Heart left ventricle (tissue), 16 donors: ENCODE measurements around the gene TPRG1. TPM values are rescaled to one million over a fixed set of nuclear protein-coding genes. Genes with fewer than 3 reads are reported as not detected.

Experiments used
- ATAC-seq, 4 donors: fragments of 200-7000 bp; cut with Tn5 transposase; one replicate each; pipeline ENCODE4 v1.9.1; 2020 to 2022; ENCODE audit warnings: moderate library complexity in 4 of 4, mild to moderate bottlenecking in 3 of 4, moderate number of reproducible peaks in 1 of 4
- DNase-seq, 5 donors: peaks; one replicate each; pipeline ENCODE4 v3.0.0-alpha.2; 2020
- H3K27ac ChIP-seq, 12 donors: fragments of 200-600 bp; sonication (generic) in 4 of 12; one replicate each; pipeline versions ENCODE4 v1.5.0 to v1.8.0; 2016 to 2022; ENCODE audit warnings: mild to moderate bottlenecking in 2 of 12
- H3K27me3 ChIP-seq, 9 donors: fragments of 200-600 bp; sonication (generic) in 2 of 9; one replicate each; pipeline versions ENCODE4 v1.5.1 to v1.8.0; 2016 to 2022; ENCODE audit warnings: mild to moderate bottlenecking in 3 of 9
- H3K36me3 ChIP-seq, 9 donors: fragments of 200-600 bp; sonication (generic) in 2 of 9; one replicate each; pipeline versions ENCODE4 v1.5.0 to v1.8.0; 2018 to 2022; ENCODE audit warnings: mild to moderate bottlenecking in 2 of 9
- H3K4me1 ChIP-seq, 12 donors: fragments of 200-600 bp; sonication (generic) in 4 of 12; one replicate each; pipeline versions ENCODE4 v1.5.0 to v1.8.0; 2016 to 2022; ENCODE audit warnings: mild to moderate bottlenecking in 3 of 12
- H3K4me3 ChIP-seq, 12 donors: fragments of 200-600 bp; sonication (generic) in 4 of 12; one replicate each; pipeline versions ENCODE4 v1.5.0 to v1.8.0; 2017 to 2022; ENCODE audit warnings: mild to moderate bottlenecking in 9 of 12, moderate library complexity in 4 of 12
- H3K9me3 ChIP-seq, 12 donors: fragments of 200-600 bp; sonication (generic) in 4 of 12; one replicate each; pipeline versions ENCODE4 v1.5.0 to v1.8.0; 2016 to 2022; ENCODE audit warnings: mild to moderate bottlenecking in 1 of 12
- POLR2A ChIP-seq, 2 donors: fragments of 450-650 bp; IDR thresholded peaks; one replicate each; pipeline ENCODE4 v1.6.1; 2017; ENCODE audit warnings: antibody characterized with exemption in 2 of 2, mild to moderate bottlenecking in 2 of 2, moderate library complexity in 2 of 2
- WGBS, 4 donors: extraction: QIAGEN DNeasy Blood & Tissue Kit in 2 of 4; methylation state at CpG; one replicate each; pipeline versions ENCODE4 v1.1.5 to v1.1.7; 2013 to 2018; 5-methylcytosine and 5-hydroxymethylcytosine counted together
- intact Hi-C, 10 donors: fragments of 100-400 bp; cut with DNase I; formaldehyde crosslinking; loops; one replicate each; pipeline versions ENCODE4 v1.11.1 to v1.14.2; 2022
- polyA plus RNA-seq, 2 donors: library from polyadenylated mRNA; stranded (reverse); fragments of 200-250 nt; gene quantifications; one replicate each; pipeline ENCODE4 v1.2.3, GENCODE V29; 2013
- total RNA-seq, 9 donors: library from RNA; depleted of rRNA in 2 of 9; stranded (reverse); fragments of >200 nt in 2 of 9; fragmentation: NEBNext Ultra II Directional in 3 of 9; extraction: Animal tissue kit (Norgen Biotek cat#: 25700) in 3 of 9; gene quantifications; one replicate each; pipeline versions ENCODE4 v1.1.0 to v1.2.4, GENCODE V29; 2016 to 2023
- TF ChIP-seq, protein P1 (sequence below), 12 donors: fragments of 200-600 bp; sonication (generic) in 4 of 12; IDR thresholded peaks; one replicate each; pipeline versions ENCODE4 v1.5.0 to v1.8.0; 2018 to 2022; ENCODE audit warnings: antibody characterized with exemption in 12 of 12, mild to moderate bottlenecking in 5 of 12
- donor health status: ischemic (EF 13 %, LVEDD 7.1; RV severe dilation, severe dysfunction).
- donor health status: healthy with polysubstance abuse.
- donor health status: DM: no; HTN: yes; CAD: no.
- donor health status: DM: no; HTN: no; CAD: no.
- donor health status: ischemic (EF 25% LVEDD 6.9; RV normal size, moderate dysfunction).
- donor health status: ischemic (EF 25% LVEDD 5.7; RV mildly dilated, moderate dysfunction).
- donor health status: healthy.
- donor health status: DM: yes; HTN: yes; CAD: no.
- donor health status: ischemic (EF 35%, LVEDD 5.7; RV mildly dilated, moderate dysfunction).
- donor health status: nonischemic (EF 11% LVEDD 7.7; RV severe dilation, severe dysfunction).
- donor health status: DM: yes; HTN: yes; CAD: no.
- donor health status: PGD.
- donor health status: ischemic (EF 29% LVEDD 5.4; RV normal size, mild dysfunction).
- donor health status: nonischemic (EF 23%, LVEDD 6.1; RV moderate dilation, normal function).

The TPRG1 gene
- total and polyA plus RNA-seq, 11 donors, result 0.13 to 9.5 (median 1.2) TPM

DNA sequence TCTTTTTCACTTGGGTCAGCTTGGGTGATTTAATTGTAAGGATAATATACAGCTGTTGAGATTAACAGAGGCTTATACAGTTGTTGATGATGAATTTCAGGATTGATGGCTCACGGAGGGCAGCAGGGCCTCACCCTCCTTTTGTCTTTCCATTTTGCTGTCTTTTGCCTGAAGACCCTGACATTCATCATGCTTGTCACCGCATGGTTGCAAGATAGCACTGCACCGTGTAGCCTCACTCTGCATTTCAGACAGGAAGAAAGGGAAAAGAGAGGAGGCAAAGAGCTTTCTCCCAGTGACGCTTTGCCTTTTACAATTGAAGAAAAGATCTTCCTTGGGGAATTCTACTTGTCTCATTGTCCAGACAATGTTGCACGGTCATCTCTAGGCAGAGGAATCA lies 115.1 kb downstream of the TPRG1 start:
- no peaks in the 10 kb centered on the region for H3K36me3 ChIP-seq
- ATAC-seq, result no peak
- intact Hi-C loops, result no loop called here

DNA sequence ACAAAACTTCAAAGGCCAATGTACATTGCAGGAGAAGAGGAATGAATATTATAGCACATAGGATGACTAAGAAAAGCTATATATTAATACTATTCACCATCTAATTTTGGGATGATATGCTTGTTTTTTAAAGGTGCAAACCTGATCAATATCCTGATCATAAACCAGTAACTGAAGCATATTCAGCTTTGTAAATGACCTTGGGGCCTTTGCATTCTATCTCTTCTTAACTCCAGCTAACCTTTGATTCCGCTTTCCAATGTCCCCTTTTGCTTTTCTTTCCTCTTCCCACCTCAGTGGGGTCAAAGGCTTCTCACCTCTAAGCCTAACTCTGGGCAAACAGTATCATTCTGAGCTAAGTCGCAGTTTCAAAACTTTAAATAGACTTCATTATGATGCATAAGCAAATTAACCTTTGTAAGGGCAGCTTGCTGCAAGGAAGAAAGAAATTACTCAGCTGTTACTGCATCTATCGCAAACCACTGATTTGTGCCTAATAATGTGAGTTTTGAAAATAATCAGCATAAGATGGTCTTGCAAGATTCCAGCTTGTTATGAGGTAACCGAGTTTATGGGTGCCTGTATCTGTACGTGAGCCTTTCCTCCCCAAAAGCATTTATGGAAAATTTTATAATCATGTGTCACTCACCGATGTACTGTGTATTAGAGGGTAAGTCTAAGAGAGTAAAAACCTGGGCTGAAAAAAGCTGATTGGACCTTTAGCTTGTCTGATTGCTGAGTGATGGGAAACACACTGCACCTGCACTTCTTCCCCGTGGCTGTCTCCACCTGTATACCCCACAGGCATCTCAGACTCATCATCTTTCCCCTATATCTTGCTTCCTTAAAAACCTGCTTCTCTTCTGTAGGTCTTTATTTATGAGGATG lies 116.8 kb downstream of the TPRG1 start:
- Histone ChIP-seq H3K9me3 (no peaks in the 10 kb centered on the region), H3K27me3 (no peaks in the 10 kb centered on the region), H3K27ac (no peak overlapping the region), H3K4me1 (no peaks in the 10 kb centered on the region), H3K4me3 (no peak overlapping the region), H3K36me3 (no peaks in the 10 kb centered on the region)
- ATAC-seq (no peak), DNase-seq (no peak)
- TF ChIP-seq, protein P1, sequence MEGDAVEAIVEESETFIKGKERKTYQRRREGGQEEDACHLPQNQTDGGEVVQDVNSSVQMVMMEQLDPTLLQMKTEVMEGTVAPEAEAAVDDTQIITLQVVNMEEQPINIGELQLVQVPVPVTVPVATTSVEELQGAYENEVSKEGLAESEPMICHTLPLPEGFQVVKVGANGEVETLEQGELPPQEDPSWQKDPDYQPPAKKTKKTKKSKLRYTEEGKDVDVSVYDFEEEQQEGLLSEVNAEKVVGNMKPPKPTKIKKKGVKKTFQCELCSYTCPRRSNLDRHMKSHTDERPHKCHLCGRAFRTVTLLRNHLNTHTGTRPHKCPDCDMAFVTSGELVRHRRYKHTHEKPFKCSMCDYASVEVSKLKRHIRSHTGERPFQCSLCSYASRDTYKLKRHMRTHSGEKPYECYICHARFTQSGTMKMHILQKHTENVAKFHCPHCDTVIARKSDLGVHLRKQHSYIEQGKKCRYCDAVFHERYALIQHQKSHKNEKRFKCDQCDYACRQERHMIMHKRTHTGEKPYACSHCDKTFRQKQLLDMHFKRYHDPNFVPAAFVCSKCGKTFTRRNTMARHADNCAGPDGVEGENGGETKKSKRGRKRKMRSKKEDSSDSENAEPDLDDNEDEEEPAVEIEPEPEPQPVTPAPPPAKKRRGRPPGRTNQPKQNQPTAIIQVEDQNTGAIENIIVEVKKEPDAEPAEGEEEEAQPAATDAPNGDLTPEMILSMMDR (IDR thresholded peaks at IDR 0.05), result no peak
- TF ChIP-seq POLR2A (IDR thresholded peaks at IDR 0.05), result no peak
- intact Hi-C loops, result no loop called here
- 70 to 79% (median 74%) methylated on average over 7 of the region's 7 CpGs for WGBS, 4 donors

More for the DNA sequence above, 115.1 kb downstream of the TPRG1 start:
- Histone ChIP-seq H3K4me1 (no peaks in the 10 kb centered on the region), H3K9me3 (no peaks in the 10 kb centered on the region), H3K4me3 (no peak overlapping the region), H3K27ac (no peak overlapping the region), H3K27me3 (no peaks in the 10 kb centered on the region)
- no peak for TF ChIP-seq POLR2A (IDR thresholded peaks at IDR 0.05)
- TF ChIP-seq, protein P1 (IDR thresholded peaks at IDR 0.05), result no peak
- no peak for DNase-seq
- 53 to 68% (median 63%) methylated on average over 5 of the region's 5 CpGs for WGBS, 4 donors

DNA sequence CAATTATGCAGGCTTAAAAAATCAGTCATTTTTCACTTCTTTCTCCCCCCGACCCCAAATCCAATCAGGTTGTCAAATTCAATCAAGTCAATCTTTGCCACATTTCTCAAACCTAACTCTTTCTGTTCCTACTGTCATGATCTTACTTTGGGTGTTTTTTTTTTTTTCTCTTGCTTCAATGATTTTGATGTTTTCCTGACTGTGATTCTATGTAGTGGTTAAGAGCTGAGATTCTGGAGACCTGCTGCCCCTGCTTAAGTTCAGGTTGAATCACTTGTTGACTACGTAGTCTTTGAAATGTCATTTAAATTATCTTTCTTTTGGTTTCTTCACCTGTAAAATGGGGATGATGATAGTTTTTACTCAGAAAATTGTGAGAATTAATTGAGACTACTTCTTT lies 117.5 kb downstream of the TPRG1 start:
- ATAC-seq (no peak), DNase-seq (no peak)
- Histone ChIP-seq H3K4me3 (no peak overlapping the region), H3K27ac (no peak overlapping the region), H3K27me3 (no peaks in the 10 kb centered on the region), H3K36me3 (no peaks in the 10 kb centered on the region), H3K9me3 (no peaks in the 10 kb centered on the region), H3K4me1 (no peaks in the 10 kb centered on the region)
- no peak for TF ChIP-seq POLR2A (IDR thresholded peaks at IDR 0.05)
- TF ChIP-seq, protein P1 (IDR thresholded peaks at IDR 0.05), result no peak
- intact Hi-C loops, result no loop called here
- WGBS, 4 donors, result 79 to 85% (median 82%) methylated on average over 2 of the region's 2 CpGs

DNA sequence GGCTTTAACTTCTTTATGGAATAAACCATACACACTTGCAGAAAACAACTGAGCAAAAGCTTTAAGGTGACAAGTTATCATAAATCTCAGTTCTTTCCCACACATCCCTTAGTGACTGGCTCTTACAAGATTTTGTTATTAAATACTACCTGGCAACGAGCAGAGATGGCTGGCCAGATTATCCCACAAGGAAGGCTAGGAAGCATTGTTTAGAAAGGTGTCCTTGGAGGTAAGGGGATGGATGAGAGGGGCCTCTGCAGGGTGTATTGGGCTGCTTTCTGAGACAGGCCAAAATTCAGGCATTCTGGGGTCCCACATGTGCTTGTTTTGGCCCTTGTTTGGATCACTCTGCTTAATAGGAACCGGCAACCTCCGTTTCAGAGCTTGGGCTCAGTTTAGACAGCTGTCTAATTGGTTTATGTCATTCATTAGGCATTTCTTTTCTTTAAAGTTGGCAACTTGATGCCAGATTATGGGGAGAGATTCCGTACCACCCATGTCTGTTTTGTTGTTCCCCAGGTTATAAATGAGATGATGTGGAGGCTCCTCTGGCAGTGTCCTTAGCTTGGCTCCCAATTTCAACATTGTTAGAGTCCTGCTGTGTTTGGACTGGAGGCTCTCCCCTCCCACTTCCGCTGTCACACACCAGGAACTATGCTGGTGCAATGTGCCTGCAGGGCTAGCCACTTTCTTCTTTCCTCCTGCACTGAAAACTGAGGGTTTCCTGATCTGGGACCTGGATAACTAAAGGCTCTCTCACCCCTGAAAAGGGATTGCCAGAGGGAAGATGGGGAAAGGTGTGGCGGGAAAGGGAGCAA lies 121.1 kb downstream of the TPRG1 start:
- H3K4me3 ChIP-seq, result no peak overlapping the region
- no peak overlapping the region for H3K27ac ChIP-seq
- TF ChIP-seq, protein P1 (IDR thresholded peaks at IDR 0.05), result no peak
- no peak for TF ChIP-seq POLR2A (IDR thresholded peaks at IDR 0.05)
- no peaks in the 10 kb centered on the region for H3K36me3 ChIP-seq
- WGBS, 4 donors, result 57 to 68% (median 67%) methylated on average over 6 of the region's 6 CpGs
- H3K4me1 ChIP-seq, result no peaks in the 10 kb centered on the region
- ATAC-seq (no peak), DNase-seq (no peak)
- H3K9me3 ChIP-seq, result no peaks in the 10 kb centered on the region
- H3K27me3 ChIP-seq, result no peaks in the 10 kb centered on the region
- intact Hi-C loops, result no loop called here
